Left lung (tissue), 10 donors: ENCODE measurements around the gene COG4. TPM values are rescaled to one million over a fixed set of nuclear protein-coding genes. Genes with fewer than 3 reads are reported as not detected.
A peak's percentile ranks its signal among the peaks of the same experiment; 100 is the strongest.

Source experiments
- ATAC-seq: fragments of 200-7000 bp; cut with Tn5 transposase; one replicate; pipeline ENCODE4 v1.9.1; 2020; ENCODE audit warnings: moderate library complexity
- DNase-seq, 4 donors: peaks; one replicate each; pipeline ENCODE4 v3.0.0-alpha.2; 2013 to 2020
- H3K27ac ChIP-seq, 2 donors: fragments of 200-600 bp; sonication (generic) in 1 of 2; one replicate each; pipeline versions ENCODE4 v1.5.0 to v1.8.0; 2020 to 2021
- H3K27me3 ChIP-seq, 2 donors: fragments of 200-600 bp; sonication (generic) in 1 of 2; one replicate each; pipeline versions ENCODE4 v1.5.0 to v1.8.0; 2020 to 2021
- H3K36me3 ChIP-seq, 2 donors: fragments of 200-600 bp; sonication (generic) in 1 of 2; one replicate each; pipeline versions ENCODE4 v1.5.0 to v1.8.0; 2020 to 2021
- H3K4me1 ChIP-seq, 2 donors: fragments of 200-600 bp; one replicate each; pipeline ENCODE4 v1.8.0; 2021
- H3K4me3 ChIP-seq, 2 donors: fragments of 200-600 bp; sonication (generic) in 1 of 2; one replicate each; pipeline versions ENCODE4 v1.5.0 to v1.8.0; 2020 to 2021; ENCODE audit warnings: mild to moderate bottlenecking in 1 of 2
- H3K9me3 ChIP-seq, 2 donors: fragments of 200-600 bp; sonication (generic) in 1 of 2; one replicate each; pipeline versions ENCODE4 v1.5.0 to v1.8.0; 2020 to 2021
- intact Hi-C, 2 donors: fragments of 100-400 bp; cut with DNase I; formaldehyde crosslinking; loops; one replicate each; pipeline versions ENCODE4 v1.11.2 to v1.14.2; 2022
- polyA plus RNA-seq, 6 donors: library from polyadenylated mRNA; unstranded; fragments of 120-200 nt; gene quantifications; one replicate each; pipeline ENCODE4 v1.2.1, GENCODE V29; 2013; ENCODE audit not compliant: insufficient read length in 6 of 6
- total RNA-seq, 2 donors: library from RNA; stranded (reverse); fragmentation: NEBNext Ultra II Directional; extraction: Animal tissue kit (Norgen Biotek cat#: 25700); gene quantifications; one replicate each; pipeline ENCODE4 v1.2.1, GENCODE V29; 2021
- TF ChIP-seq, protein P1 (sequence below), 2 donors: fragments of 200-600 bp; sonication (generic) in 1 of 2; IDR thresholded peaks; one replicate each; pipeline versions ENCODE4 v1.5.0 to v1.8.0; 2021; ENCODE audit warnings: antibody characterized with exemption in 2 of 2
- donor health status: DM: no; HTN: yes; CAD: no.
- donor health status: DM: no; HTN: no; CAD: no.

The COG4 gene
- total and polyA plus RNA-seq, 8 donors: 56.0 to 66.7 (median 59.1) TPM

DNA sequence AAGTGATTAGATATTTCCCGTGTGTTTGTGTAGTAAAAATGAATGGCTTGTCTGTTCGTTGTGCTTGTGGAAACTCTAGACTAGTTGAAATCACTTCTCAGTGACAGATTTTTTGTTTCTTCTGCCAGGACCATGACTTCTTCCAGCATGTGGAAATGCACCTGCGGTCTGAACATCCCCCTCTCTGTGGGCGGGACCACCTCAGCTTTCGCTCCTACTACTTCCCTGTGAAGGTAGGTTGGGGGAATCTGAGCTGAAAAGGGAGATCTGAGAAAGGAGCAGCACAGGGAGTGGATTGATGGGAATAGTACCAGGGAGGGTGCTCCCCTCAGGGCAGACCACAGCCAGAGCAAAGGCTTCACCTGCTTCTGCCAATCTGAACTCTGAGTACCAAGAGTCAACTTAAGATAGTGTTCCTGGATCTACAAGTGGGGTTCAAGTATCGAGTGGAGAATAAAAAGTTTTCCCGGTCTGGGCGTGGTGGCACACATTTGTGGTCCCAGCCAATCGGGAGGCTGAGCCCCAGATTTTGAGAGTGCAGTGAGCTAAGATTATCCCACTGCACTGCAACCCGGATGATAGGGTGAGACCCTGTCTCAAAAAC is 47.7 kb upstream of the COG4 start:
- Histone ChIP-seq H3K4me1 (peaks cover 14 to 34% of the 10 kb centered on the region in 2 donors), H3K36me3 (peaks cover 0 to 94% of the 10 kb centered on the region in 2 donors), H3K9me3 (no peaks in the 10 kb centered on the region), H3K4me3 (no peak overlapping the region), H3K27me3 (no peaks in the 10 kb centered on the region), H3K27ac (peak overlapping the region in 1 of 2 donors; percentile 7)
- DNase-seq (no peak), ATAC-seq (peak; percentile 62)
- TF ChIP-seq, protein P1, sequence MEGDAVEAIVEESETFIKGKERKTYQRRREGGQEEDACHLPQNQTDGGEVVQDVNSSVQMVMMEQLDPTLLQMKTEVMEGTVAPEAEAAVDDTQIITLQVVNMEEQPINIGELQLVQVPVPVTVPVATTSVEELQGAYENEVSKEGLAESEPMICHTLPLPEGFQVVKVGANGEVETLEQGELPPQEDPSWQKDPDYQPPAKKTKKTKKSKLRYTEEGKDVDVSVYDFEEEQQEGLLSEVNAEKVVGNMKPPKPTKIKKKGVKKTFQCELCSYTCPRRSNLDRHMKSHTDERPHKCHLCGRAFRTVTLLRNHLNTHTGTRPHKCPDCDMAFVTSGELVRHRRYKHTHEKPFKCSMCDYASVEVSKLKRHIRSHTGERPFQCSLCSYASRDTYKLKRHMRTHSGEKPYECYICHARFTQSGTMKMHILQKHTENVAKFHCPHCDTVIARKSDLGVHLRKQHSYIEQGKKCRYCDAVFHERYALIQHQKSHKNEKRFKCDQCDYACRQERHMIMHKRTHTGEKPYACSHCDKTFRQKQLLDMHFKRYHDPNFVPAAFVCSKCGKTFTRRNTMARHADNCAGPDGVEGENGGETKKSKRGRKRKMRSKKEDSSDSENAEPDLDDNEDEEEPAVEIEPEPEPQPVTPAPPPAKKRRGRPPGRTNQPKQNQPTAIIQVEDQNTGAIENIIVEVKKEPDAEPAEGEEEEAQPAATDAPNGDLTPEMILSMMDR (IDR thresholded peaks at IDR 0.05): no peak
- intact Hi-C loops: no loop called here

DNA sequence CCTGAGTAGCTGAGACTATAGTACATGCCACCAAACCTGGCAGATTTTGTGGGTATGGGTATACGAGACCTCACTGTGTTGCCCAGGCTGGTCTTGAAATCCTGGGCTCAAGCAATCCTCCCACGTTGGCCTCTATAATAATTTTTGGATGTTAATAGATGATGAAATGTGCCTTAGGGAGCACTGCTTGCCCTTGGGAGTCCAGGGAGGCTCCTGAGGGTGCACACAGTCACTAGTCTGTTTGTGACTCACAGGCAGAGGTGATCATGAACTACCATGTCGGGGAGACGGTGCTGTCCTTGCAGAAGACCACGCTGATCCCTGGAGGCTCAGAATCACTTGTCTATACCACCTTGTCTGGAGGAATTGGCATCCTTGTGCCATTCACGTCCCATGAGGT is 46.4 kb upstream of the COG4 start:
- intact Hi-C loops: no loop called here
- TF ChIP-seq, protein P1 (IDR thresholded peaks at IDR 0.05): no peak
- H3K27me3 ChIP-seq: no peaks in the 10 kb centered on the region
- H3K9me3 ChIP-seq: no peaks in the 10 kb centered on the region
- H3K27ac ChIP-seq: no peak overlapping the region
- ATAC-seq: no peak
- H3K4me3 ChIP-seq: no peak overlapping the region
- peaks cover 14 to 27% of the 10 kb centered on the region in 2 donors for H3K4me1 ChIP-seq
- peaks cover 10 to 100% of the 10 kb centered on the region in 2 donors for H3K36me3 ChIP-seq
- DNase-seq: no peak

DNA sequence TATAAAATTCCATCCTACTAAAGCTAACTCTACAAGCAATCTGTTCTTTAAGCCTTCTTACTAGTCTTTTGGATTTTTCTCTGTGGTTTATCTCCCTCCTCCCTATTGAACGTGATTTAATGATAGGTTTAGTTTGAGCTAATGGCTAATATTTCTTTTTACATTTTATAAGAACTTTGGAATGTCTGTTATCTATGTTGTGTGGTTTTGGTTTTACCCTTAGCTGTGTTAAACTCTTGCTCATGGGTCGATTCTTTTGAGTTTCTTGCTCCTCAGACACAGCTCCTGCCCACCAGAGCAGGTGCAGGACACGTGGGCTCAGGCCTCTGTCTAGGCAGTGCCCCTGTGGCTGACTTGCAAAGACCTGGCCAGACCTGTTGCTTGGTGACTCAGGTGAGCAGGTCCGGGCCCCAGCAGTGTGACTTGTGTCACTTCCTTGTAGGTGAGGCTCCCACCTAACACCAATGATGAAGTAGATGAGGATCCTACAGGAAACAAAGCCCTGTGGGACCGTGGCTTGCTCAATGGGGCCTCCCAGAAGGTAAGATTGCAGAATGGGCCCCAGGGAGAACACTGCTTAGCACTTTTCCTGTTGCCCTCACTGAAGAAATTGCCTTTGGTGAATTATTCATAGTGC is 45.4 kb upstream of the COG4 start:
- no peak overlapping the region for H3K27ac ChIP-seq
- TF ChIP-seq, protein P1 (IDR thresholded peaks at IDR 0.05): no peak
- peaks cover 15 to 100% of the 10 kb centered on the region in 2 donors for H3K36me3 ChIP-seq

DNA sequence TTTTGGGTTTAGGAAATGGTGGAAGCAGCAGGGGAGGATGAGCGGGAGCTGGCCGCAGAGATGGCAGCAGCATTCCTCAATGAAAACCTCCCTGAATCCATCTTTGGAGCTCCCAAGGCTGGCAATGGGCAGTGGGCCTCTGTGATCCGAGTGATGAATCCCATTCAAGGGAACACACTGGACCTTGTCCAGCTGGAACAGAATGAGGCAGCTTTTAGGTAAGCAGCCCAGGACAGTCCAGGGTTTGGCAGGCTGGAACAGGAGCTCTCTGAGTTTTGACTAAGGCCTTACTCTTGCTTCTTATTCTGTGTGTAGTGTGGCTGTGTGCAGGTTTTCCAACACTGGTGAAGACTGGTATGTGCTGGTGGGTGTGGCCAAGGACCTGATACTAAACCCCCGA is 41.7 kb upstream of the COG4 start:
- H3K27ac ChIP-seq: no peak overlapping the region
- ATAC-seq (no peak), DNase-seq (no peak)
- H3K4me3 ChIP-seq: no peak overlapping the region
- no peaks in the 10 kb centered on the region for H3K9me3 ChIP-seq
- H3K4me1 ChIP-seq: no peaks in the 10 kb centered on the region
- peaks cover 20 to 100% of the 10 kb centered on the region in 2 donors for H3K36me3 ChIP-seq
- TF ChIP-seq, protein P1 (IDR thresholded peaks at IDR 0.05): no peak
- intact Hi-C loops: no loop called here
- no peaks in the 10 kb centered on the region for H3K27me3 ChIP-seq

More for the DNA sequence above, 45.4 kb upstream of the COG4 start:
- Histone ChIP-seq H3K4me3 (no peak overlapping the region), H3K9me3 (no peaks in the 10 kb centered on the region), H3K4me1 (peaks cover 9 to 19% of the 10 kb centered on the region in 2 donors), H3K27me3 (no peaks in the 10 kb centered on the region)
- intact Hi-C loops: no loop called here
- ATAC-seq (no peak), DNase-seq (no peak)

DNA sequence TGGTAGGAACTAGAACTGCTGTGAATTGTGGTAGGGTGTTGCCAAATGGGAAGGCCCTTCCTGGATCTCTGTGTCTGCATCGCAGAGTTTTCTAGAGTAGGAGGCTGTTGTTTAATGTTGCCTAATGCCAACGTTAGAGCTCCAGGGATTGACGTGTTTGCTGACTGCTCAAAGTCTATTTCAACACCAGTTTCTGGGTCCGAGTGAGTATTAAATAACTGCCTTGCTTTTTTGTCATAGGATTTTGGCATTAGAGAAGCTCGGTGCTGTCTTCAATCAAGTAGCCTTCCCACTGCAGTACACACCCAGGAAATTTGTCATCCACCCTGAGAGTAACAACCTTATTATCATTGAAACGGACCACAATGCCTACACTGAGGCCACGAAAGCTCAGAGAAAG is 40.3 kb upstream of the COG4 start:
- ATAC-seq (peak; percentile 17), DNase-seq (no peak)
- TF ChIP-seq, protein P1 (IDR thresholded peaks at IDR 0.05): no peak
- H3K4me3 ChIP-seq: no peak overlapping the region
- intact Hi-C loops: no loop called here
- H3K4me1 ChIP-seq: no peaks in the 10 kb centered on the region
- no peak overlapping the region for H3K27ac ChIP-seq
- no peaks in the 10 kb centered on the region for H3K27me3 ChIP-seq
- no peaks in the 10 kb centered on the region for H3K9me3 ChIP-seq
- peaks cover 23 to 100% of the 10 kb centered on the region in 2 donors for H3K36me3 ChIP-seq
